Uterus (tissue), 4 donors: ENCODE data around the gene RASL10A. TPM values are rescaled to one million over a fixed set of nuclear protein-coding genes. Genes with fewer than 3 reads are reported as not detected.

ENCODE experiments used
- DNase-seq, 2 donors: peaks; one replicate each; pipeline ENCODE4 v3.0.0-alpha.2; 2019 to 2020
- H3K27ac ChIP-seq, 2 donors: fragments of 200-600 bp; sonication (generic); 1 replicate in 1 of 2; 2 replicates in 1 of 2; pipeline ENCODE4 v1.5.1; 2016 to 2018
- H3K27me3 ChIP-seq, 2 donors: fragments of 200-600 bp; sonication (generic); one replicate each; pipeline ENCODE4 v1.5.1; 2018 to 2019; ENCODE audit warnings: control low read depth in 1 of 2
- H3K36me3 ChIP-seq, 2 donors: fragments of 200-600 bp; sonication (generic); one replicate each; pipeline ENCODE4 v1.5.1; 2019; ENCODE audit warnings: control low read depth in 1 of 2
- H3K4me1 ChIP-seq, 2 donors: fragments of 200-600 bp; sonication (generic); one replicate each; pipeline ENCODE4 v1.5.1; 2018 to 2019; ENCODE audit warnings: control low read depth in 1 of 2
- H3K4me3 ChIP-seq, 2 donors: fragments of 200-600 bp; sonication (generic); 1 replicate in 1 of 2; 2 replicates in 1 of 2; pipeline ENCODE4 v1.5.1; 2018 to 2019; ENCODE audit warnings: mild to moderate bottlenecking in 1 of 2
- H3K9me3 ChIP-seq, 2 donors: fragments of 200-600 bp; sonication (generic); one replicate each; pipeline ENCODE4 v1.5.1; 2019; ENCODE audit warnings: control low read depth in 1 of 2
- POLR2A ChIP-seq, 2 donors: fragments of 450-650 bp; IDR thresholded peaks; one replicate each; pipeline ENCODE4 v1.6.1; 2016; ENCODE audit warnings: antibody characterized with exemption in 2 of 2, mild to moderate bottlenecking in 1 of 2, moderate library complexity in 1 of 2
- intact Hi-C: fragments of 100-400 bp; cut with DNase I; formaldehyde crosslinking; loops from one replicate; pipeline ENCODE4 v1.15.1; 2023; ENCODE audit warnings: low total_unique reads
- total RNA-seq, 4 donors: library from RNA; depleted of rRNA in 3 of 4; stranded (reverse); fragments of >200 nt in 3 of 4; gene quantifications; one replicate each; pipeline versions ENCODE4 v1.1.0 to v1.2.4, GENCODE V29; 2014 to 2023
- TF ChIP-seq, protein P1 (sequence below), 4 experiments: fragments of 200-600 bp in 2 of 4; fragments of 450-650 bp in 2 of 4; sonication (generic) in 2 of 4; IDR thresholded peaks; one replicate each; pipeline ENCODE4 v1.5.1; 2016 to 2019; ENCODE audit warnings: antibody characterized with exemption in 4 of 4, mild to moderate bottlenecking in 2 of 4, moderate library complexity in 1 of 4
- donor health status: DM: yes; HTN: yes; CAD: no.

The RASL10A gene
- total RNA-seq, 4 donors from 2014 or later, result 0.35 to 3.2 (median 0.79) TPM; not detected in 1

DNA sequence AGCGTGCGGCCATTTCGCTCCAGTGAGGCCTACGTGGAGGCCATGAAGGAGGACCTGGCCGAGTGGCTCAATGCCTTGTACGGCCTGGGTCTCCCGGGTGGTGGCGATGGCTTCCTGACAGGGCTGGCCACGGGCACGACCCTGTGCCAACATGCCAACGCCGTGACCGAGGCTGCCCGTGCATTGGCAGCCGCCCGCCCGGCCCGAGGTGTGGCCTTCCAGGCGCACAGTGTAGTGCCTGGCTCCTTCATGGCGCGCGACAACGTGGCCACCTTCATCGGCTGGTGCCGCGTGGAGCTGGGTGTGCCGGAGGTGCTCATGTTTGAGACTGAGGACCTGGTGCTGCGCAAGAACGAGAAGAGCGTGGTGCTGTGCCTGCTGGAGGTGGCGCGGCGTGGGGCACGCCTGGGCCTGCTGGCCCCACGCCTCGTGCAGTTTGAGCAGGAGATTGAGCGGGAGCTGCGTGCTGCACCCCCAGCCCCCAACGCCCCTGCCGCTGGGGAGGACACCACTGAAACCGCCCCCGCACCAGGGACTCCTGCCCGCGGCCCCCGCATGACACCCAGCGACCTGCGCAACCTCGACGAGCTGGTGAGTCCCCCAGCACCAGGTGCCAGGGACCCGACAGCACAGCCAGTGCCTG lies 7.2 kb downstream of the RASL10A start:
- Histone ChIP-seq H3K4me3 (peak overlapping the region in 1 of 2 donors; percentile 87), H3K27ac (peak overlapping the region; percentile 78 to 80), H3K36me3 (no peaks in the 10 kb centered on the region), H3K4me1 (peaks cover 7 to 29% of the 10 kb centered on the region in 2 donors), H3K9me3 (no peaks in the 10 kb centered on the region), H3K27me3 (peaks cover 0 to 4% of the 10 kb centered on the region in 2 donors)
- intact Hi-C loops, result no loop called here
- TF ChIP-seq, protein P1, sequence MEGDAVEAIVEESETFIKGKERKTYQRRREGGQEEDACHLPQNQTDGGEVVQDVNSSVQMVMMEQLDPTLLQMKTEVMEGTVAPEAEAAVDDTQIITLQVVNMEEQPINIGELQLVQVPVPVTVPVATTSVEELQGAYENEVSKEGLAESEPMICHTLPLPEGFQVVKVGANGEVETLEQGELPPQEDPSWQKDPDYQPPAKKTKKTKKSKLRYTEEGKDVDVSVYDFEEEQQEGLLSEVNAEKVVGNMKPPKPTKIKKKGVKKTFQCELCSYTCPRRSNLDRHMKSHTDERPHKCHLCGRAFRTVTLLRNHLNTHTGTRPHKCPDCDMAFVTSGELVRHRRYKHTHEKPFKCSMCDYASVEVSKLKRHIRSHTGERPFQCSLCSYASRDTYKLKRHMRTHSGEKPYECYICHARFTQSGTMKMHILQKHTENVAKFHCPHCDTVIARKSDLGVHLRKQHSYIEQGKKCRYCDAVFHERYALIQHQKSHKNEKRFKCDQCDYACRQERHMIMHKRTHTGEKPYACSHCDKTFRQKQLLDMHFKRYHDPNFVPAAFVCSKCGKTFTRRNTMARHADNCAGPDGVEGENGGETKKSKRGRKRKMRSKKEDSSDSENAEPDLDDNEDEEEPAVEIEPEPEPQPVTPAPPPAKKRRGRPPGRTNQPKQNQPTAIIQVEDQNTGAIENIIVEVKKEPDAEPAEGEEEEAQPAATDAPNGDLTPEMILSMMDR (IDR thresholded peaks at IDR 0.05), result no peak
- no peak for TF ChIP-seq POLR2A (IDR thresholded peaks at IDR 0.05)
- DNase-seq, result no peak

GRCh38 chr22:29307596-29308147 lies 7.8 kb downstream of the RASL10A start:
- intact Hi-C loops, result no loop called here
- Histone ChIP-seq H3K4me3 (peak overlapping the region; percentile 77 to 87), H3K27ac (peak overlapping the region; percentile 78 to 80), H3K4me1 (peaks cover 7 to 27% of the 10 kb centered on the region in 2 donors), H3K27me3 (no peaks in the 10 kb centered on the region), H3K36me3 (no peaks in the 10 kb centered on the region), H3K9me3 (no peaks in the 10 kb centered on the region)
- TF ChIP-seq, protein P1 (IDR thresholded peaks at IDR 0.05), result no peak
- no peak for TF ChIP-seq POLR2A (IDR thresholded peaks at IDR 0.05)
- DNase-seq, result no peak

- no peaks in the 10 kb centered on the region for H3K27me3 ChIP-seq
- DNase-seq, result peak; percentile 78 to 80
- H3K4me1 ChIP-seq, result peaks cover 7 to 27% of the 10 kb centered on the region in 2 donors
- no peaks in the 10 kb centered on the region for H3K36me3 ChIP-seq
- TF ChIP-seq, protein P1 (IDR thresholded peaks at IDR 0.05), result peak in 3 of 4 experiments; percentile 27 to 40 (median 28)
- peak in 1 of 2 donors; percentile 65 for TF ChIP-seq POLR2A (IDR thresholded peaks at IDR 0.05)
- no peaks in the 10 kb centered on the region for H3K9me3 ChIP-seq
- H3K27ac ChIP-seq, result peak overlapping the region; percentile 78 to 80
- peak overlapping the region; percentile 77 to 87 for H3K4me3 ChIP-seq
- intact Hi-C loops, result no loop called here
These were observed 8.5 kb downstream of the RASL10A start for GRCh38 chr22:29306835-29307595.

GRCh38 chr22:29306175-29306834 lies 9.2 kb downstream of the RASL10A start, which contains the start of gene GAS2L1:
TSS of gene GAS2L1 (plus strand) at chr22:29306650. CDS start at chr22:29308106, 1,456 bp downstream.
- TF ChIP-seq, protein P1 (IDR thresholded peaks at IDR 0.05), result peak; percentile 77 to 89 (median 84)
- no peak for TF ChIP-seq POLR2A (IDR thresholded peaks at IDR 0.05)
- DNase-seq, result peak; percentile 80 to 86
- H3K27me3 ChIP-seq, result no peaks in the 10 kb centered on the region
- H3K36me3 ChIP-seq, result no peaks in the 10 kb centered on the region
- H3K4me3 ChIP-seq, result peak within 1 kb of the TSS; percentile 77 to 87
- intact Hi-C loops, result no loop called here
- no peaks in the 10 kb centered on the region for H3K9me3 ChIP-seq
- H3K27ac ChIP-seq, result peak within 1 kb of the TSS; percentile 78 to 80
- H3K4me1 ChIP-seq, result peaks cover 7 to 23% of the 10 kb centered on the region in 2 donors
